Effector memory CD4-positive, alpha-beta T cell (primary cell): ENCODE measurements around the gene RPS29.

Experiments
- DNase-seq, 3 donors: peaks; one replicate each; pipeline ENCODE4 v3.0.0-alpha.2; 2020
- H3K27ac ChIP-seq: 2 replicates; pipeline ENCODE4 v1.7.0; 2013; ENCODE audit warnings: mild to moderate bottlenecking, low read length, moderate library complexity; ENCODE audit not compliant: insufficient read depth, poor library complexity, severe bottlenecking
- H3K27me3 ChIP-seq: replicated peaks from 2 replicates; pipeline ENCODE4 v1.7.0; 2013; ENCODE audit warnings: mild to moderate bottlenecking, low read length; ENCODE audit not compliant: insufficient read depth, control insufficient read depth, poor library complexity, severe bottlenecking
- H3K36me3 ChIP-seq: 2 replicates; pipeline ENCODE4 v1.7.0; 2013; ENCODE audit warnings: mild to moderate bottlenecking, low read length, moderate library complexity; ENCODE audit not compliant: control insufficient read depth, insufficient read depth
- H3K4me1 ChIP-seq: 2 replicates; pipeline ENCODE4 v1.7.0; 2013; ENCODE audit warnings: low read length, mild to moderate bottlenecking; ENCODE audit not compliant: control insufficient read depth, insufficient read depth, poor library complexity, severe bottlenecking
- H3K4me3 ChIP-seq: 2 replicates; pipeline ENCODE4 v1.7.0; 2013; ENCODE audit warnings: low read length, low read depth, mild to moderate bottlenecking; ENCODE audit not compliant: insufficient read depth, poor library complexity, severe bottlenecking
- H3K9me3 ChIP-seq: 2 replicates; pipeline ENCODE4 v1.7.0; 2013; ENCODE audit warnings: mild to moderate bottlenecking, low read length, moderate library complexity; ENCODE audit not compliant: control insufficient read depth

Gene RPS29

DNA sequence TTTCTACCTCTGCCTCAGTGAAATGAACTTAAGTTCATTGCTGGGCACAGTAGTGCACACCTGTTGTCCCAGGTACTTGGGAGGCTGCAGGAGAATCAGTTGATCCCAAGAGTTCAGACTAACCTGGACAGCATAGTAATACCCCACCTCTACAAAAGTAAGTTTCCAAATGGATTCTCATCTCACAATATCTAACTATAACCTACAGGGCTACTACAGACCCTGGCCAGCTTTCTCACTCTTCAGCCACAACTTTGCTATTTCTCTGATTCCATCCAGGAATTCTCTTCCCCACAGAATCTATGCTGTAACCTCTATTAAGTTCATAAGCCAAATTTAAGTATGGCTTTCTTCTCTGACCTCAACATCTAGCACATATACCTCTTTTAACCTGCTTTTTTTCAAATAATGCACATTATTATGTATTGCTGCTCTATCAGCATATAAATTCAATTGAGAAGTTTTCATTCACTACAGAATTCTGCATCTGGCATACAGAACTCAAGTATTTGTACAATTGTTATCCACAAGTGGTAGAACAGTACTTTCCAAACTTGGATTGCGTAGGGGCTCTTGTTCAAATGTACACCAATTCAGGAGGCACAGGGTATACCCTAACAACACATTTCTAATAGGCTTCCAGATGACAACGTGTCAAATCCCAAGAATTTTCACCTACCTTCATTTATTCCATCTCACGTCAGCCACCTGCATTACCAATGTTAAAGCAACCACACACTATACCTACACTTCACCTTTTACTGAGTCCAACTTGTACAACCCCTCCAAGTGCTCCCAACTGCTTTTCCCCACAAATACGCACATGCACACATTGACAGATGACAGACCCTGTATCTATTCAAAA lies 3.8 kb downstream of the RPS29 start:
- no peak overlapping the region for H3K4me3 ChIP-seq
- H3K4me1 ChIP-seq, result peaks cover 19% of the 10 kb centered on the region
- H3K27ac ChIP-seq, result no peak overlapping the region
- no peaks in the 10 kb centered on the region for H3K9me3 ChIP-seq
- H3K27me3 ChIP-seq, result no peaks in the 10 kb centered on the region
- peaks cover 26% of the 10 kb centered on the region for H3K36me3 ChIP-seq
- no peak for DNase-seq

- Histone ChIP-seq H3K27ac (no peak overlapping the region), H3K27me3 (no peaks in the 10 kb centered on the region), H3K4me1 (peaks cover 19% of the 10 kb centered on the region), H3K9me3 (no peaks in the 10 kb centered on the region), H3K36me3 (peaks cover 29% of the 10 kb centered on the region), H3K4me3 (no peak overlapping the region)
- no peak for DNase-seq
These were observed 4.7 kb downstream of the RPS29 start for GRCh38 chr14:49581209-49582112.

GRCh38 chr14:49579841-49580240 lies 6.3 kb downstream of the RPS29 start:
- Histone ChIP-seq H3K4me1 (peaks cover 19% of the 10 kb centered on the region), H3K36me3 (peaks cover 32% of the 10 kb centered on the region), H3K4me3 (no peak overlapping the region), H3K9me3 (no peaks in the 10 kb centered on the region), H3K27me3 (no peaks in the 10 kb centered on the region), H3K27ac (no peak overlapping the region)
- DNase-seq, result no peak

- Histone ChIP-seq H3K36me3 (peaks cover 18% of the 10 kb centered on the region), H3K4me3 (no peak overlapping the region), H3K27me3 (no peaks in the 10 kb centered on the region), H3K27ac (no peak overlapping the region), H3K9me3 (no peaks in the 10 kb centered on the region), H3K4me1 (peaks cover 7% of the 10 kb centered on the region)
- DNase-seq, result no peak
These were observed 8.0 kb downstream of the RPS29 start for GRCh38 chr14:49578141-49578540.

DNA sequence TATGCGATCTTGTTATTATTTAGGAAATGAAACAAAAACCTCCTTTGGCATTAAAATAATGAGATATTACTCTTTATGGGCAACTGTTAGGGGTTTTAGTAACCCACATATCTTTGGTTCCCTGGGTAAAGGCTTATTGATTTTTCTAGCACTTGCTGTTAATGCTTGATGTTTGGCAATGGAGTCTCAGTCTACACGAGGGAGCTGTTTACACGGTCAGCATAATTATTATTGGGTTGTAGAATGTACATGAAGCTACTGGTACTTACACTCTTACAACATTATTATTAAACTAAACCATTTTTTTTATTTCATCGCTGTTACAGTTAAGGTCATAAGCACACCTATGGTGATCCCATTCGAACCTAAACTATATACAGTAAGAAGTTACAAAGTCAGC lies 12.1 kb downstream of the RPS29 start:
- DNase-seq, result no peak
- no peaks in the 10 kb centered on the region for H3K27me3 ChIP-seq
- H3K9me3 ChIP-seq, result no peaks in the 10 kb centered on the region
- no peaks in the 10 kb centered on the region for H3K4me1 ChIP-seq
- no peak overlapping the region for H3K27ac ChIP-seq
- no peak overlapping the region for H3K4me3 ChIP-seq
- peaks cover 10% of the 10 kb centered on the region for H3K36me3 ChIP-seq

GRCh38 chr14:49569281-49569680 lies 16.9 kb downstream of the RPS29 start:
- H3K27ac ChIP-seq, result no peak overlapping the region
- H3K36me3 ChIP-seq, result peaks cover 4% of the 10 kb centered on the region
- H3K27me3 ChIP-seq, result no peaks in the 10 kb centered on the region
- no peaks in the 10 kb centered on the region for H3K4me1 ChIP-seq
- no peak for DNase-seq
- H3K4me3 ChIP-seq, result no peak overlapping the region
- no peaks in the 10 kb centered on the region for H3K9me3 ChIP-seq

- H3K27me3 ChIP-seq, result no peaks in the 10 kb centered on the region
- H3K27ac ChIP-seq, result no peak overlapping the region
- no peaks in the 10 kb centered on the region for H3K9me3 ChIP-seq
- no peak for DNase-seq
- no peak overlapping the region for H3K4me3 ChIP-seq
- peaks cover 4% of the 10 kb centered on the region for H3K36me3 ChIP-seq
- no peaks in the 10 kb centered on the region for H3K4me1 ChIP-seq
These were observed 19.5 kb downstream of the RPS29 start for GRCh38 chr14:49566714-49567113.

GRCh38 chr14:49559979-49560768 lies 26.0 kb downstream of the RPS29 start:
- no peaks in the 10 kb centered on the region for H3K27me3 ChIP-seq
- no peaks in the 10 kb centered on the region for H3K9me3 ChIP-seq
- no peaks in the 10 kb centered on the region for H3K36me3 ChIP-seq
- no peak for DNase-seq
- H3K27ac ChIP-seq, result no peak overlapping the region
- no peaks in the 10 kb centered on the region for H3K4me1 ChIP-seq
- no peak overlapping the region for H3K4me3 ChIP-seq

- H3K4me3 ChIP-seq, result no peak overlapping the region
- no peak for DNase-seq
- H3K36me3 ChIP-seq, result no peaks in the 10 kb centered on the region
- no peaks in the 10 kb centered on the region for H3K4me1 ChIP-seq
- H3K27ac ChIP-seq, result no peak overlapping the region
- no peaks in the 10 kb centered on the region for H3K9me3 ChIP-seq
- H3K27me3 ChIP-seq, result no peaks in the 10 kb centered on the region
These were observed 32.3 kb downstream of the RPS29 start for GRCh38 chr14:49553892-49554291.
